K562 (cell line): ENCODE results near the gene TOR1A. TPM values are rescaled to one million over a fixed set of nuclear protein-coding genes. Genes with fewer than 3 reads are reported as not detected.

Source experiments
- ARHGAP35 ChIP-seq: fragments of 450-650 bp; IDR thresholded peaks from 2 replicates; pipeline ENCODE4 v1.6.1; 2018; ENCODE audit not compliant: partially characterized antibody
- CBFB ChIP-seq: sonication (generic); formaldehyde crosslinking; IDR thresholded peaks from 2 replicates; pipeline ENCODE4 v1.4.0; 2020; ENCODE audit warnings: mild to moderate bottlenecking, missing genetic modification reagents
- CGGBP1 ChIP-seq: fragments of 250-450 bp; sonication (Bioruptor Pico); IDR thresholded peaks from 2 replicates; pipeline ENCODE4 v1.9.0; 2021; ENCODE audit warnings: mild to moderate bottlenecking
- GMEB1 ChIP-seq: fragments of 250-450 bp; sonication (Bioruptor Pico); IDR thresholded peaks from 2 replicates; pipeline ENCODE4 v1.4.0; 2020; ENCODE audit warnings: mild to moderate bottlenecking
- HCFC1 ChIP-seq: IDR thresholded peaks from 2 replicates; pipeline ENCODE4 v1.6.1; 2012; ENCODE audit warnings: low read depth, low read length, improper control_type of control experiment
- HDAC3 ChIP-seq: fragments of 450-650 bp; IDR thresholded peaks from 2 replicates; pipeline ENCODE4 v1.6.1; 2018; ENCODE audit warnings: borderline replicate concordance, mild to moderate bottlenecking, moderate library complexity; ENCODE audit not compliant: partially characterized antibody
- HMG20A ChIP-seq: fragments of 450-650 bp; formaldehyde crosslinking; conservative IDR thresholded peaks from 2 replicates; pipeline ENCODE4 v1.4.0; 2020; ENCODE audit warnings: mild to moderate bottlenecking, mixed read lengths
- NFATC3 ChIP-seq: fragments of 450-650 bp; IDR thresholded peaks from 2 replicates; pipeline ENCODE4 v1.6.1; 2017; ENCODE audit warnings: mild to moderate bottlenecking
- NFE2L1 ChIP-seq: fragments of 450-650 bp; IDR thresholded peaks from 2 replicates; pipeline ENCODE4 v1.6.1; 2016; ENCODE audit warnings: missing genetic modification characterization, low read depth, mild to moderate bottlenecking, missing compliant biosample characterization, moderate library complexity, borderline replicate concordance
- NFIC ChIP-seq: fragments of 450-650 bp; IDR thresholded peaks from 2 replicates; pipeline ENCODE4 v1.6.1; 2017; ENCODE audit warnings: mild to moderate bottlenecking, inconsistent platforms
- PHF20 ChIP-seq: fragments of 450-650 bp; IDR thresholded peaks from 2 replicates; pipeline ENCODE4 v1.6.1; 2018; ENCODE audit not compliant: partially characterized antibody
- PTTG1 ChIP-seq: fragments of 450-650 bp; IDR thresholded peaks from 2 replicates; pipeline ENCODE4 v1.6.1; 2016; ENCODE audit warnings: low read depth, mild to moderate bottlenecking, missing genetic modification characterization, missing compliant biosample characterization
- SNIP1 ChIP-seq: fragments of 450-650 bp; IDR thresholded peaks from 2 replicates; pipeline ENCODE4 v1.7.1; 2017; ENCODE audit warnings: low read depth, mild to moderate bottlenecking
- TARDBP ChIP-seq: fragments of 450-650 bp; IDR thresholded peaks from 2 replicates; pipeline ENCODE4 v1.6.1; 2016
- ZBTB26 ChIP-seq: fragments of 450-650 bp; formaldehyde crosslinking; IDR thresholded peaks from 2 replicates; pipeline ENCODE4 v1.4.0; 2022; ENCODE audit warnings: missing genetic modification characterization
- ZFX ChIP-seq: sonication (generic); formaldehyde crosslinking; IDR thresholded peaks from 2 replicates; pipeline ENCODE4 v1.8.0; 2022; ENCODE audit warnings: mild to moderate bottlenecking, missing genetic modification reagents, moderate library complexity
- ZNF175 ChIP-seq: fragments of 200-800 bp; sonication (Bioruptor generic); IDR thresholded peaks from 2 replicates; pipeline ENCODE4 v1.6.1; 2016; ENCODE audit warnings: low read depth, mild to moderate bottlenecking, missing genetic modification characterization, missing compliant biosample characterization
- ZNF184 ChIP-seq: sonication (generic); formaldehyde crosslinking; IDR thresholded peaks from 2 replicates; pipeline ENCODE4 v1.5.0; 2020; ENCODE audit warnings: missing genetic modification reagents
- ZNF197 ChIP-seq: fragments of 200-800 bp; sonication (Bioruptor generic); IDR thresholded peaks from 2 replicates; pipeline ENCODE4 v1.6.1; 2016; ENCODE audit warnings: low read depth, missing genetic modification characterization, missing compliant biosample characterization
- ZNF282 ChIP-seq: sonication (generic); formaldehyde crosslinking; IDR thresholded peaks from 2 replicates; pipeline ENCODE4 v1.8.1; 2023; ENCODE audit warnings: missing genetic modification reagents
- ZNF57 ChIP-seq: fragments of 450-650 bp; formaldehyde crosslinking; IDR thresholded peaks from 2 replicates; pipeline ENCODE4 v1.4.0; 2020; ENCODE audit warnings: mild to moderate bottlenecking, moderate library complexity
- polyA plus RNA-seq, 8 experiments: library from polyadenylated mRNA; depleted of rRNA in 4 of 8; stranded (reverse) in 5 of 8; unstranded in 3 of 8; fragments of >200 nt; fragmentation: Nextera tagmentation in 2 of 8; fragmentation: Illumina TruSeq in 1 of 8; extraction: Ambion mirVana in 2 of 8; extraction: Trizol in 1 of 8; gene quantifications; 2 replicates each; pipeline versions ENCODE4 v1.2.1 to v1.2.3, GENCODE V29; 2011 to 2014; ENCODE audit warnings: inconsistent platforms in 1 of 8, missing spikeins in 1 of 8
- total RNA-seq, 7 experiments: library from RNA; depleted of rRNA in 6 of 7; stranded (reverse); fragments of >200 nt in 6 of 7; fragmentation: Illumina TruSeq in 2 of 7; extraction: Trizol in 2 of 7; gene quantifications; 2 replicates each; pipeline versions ENCODE4 v1.2.1 to v1.2.3, GENCODE V29; 2011 to 2021; ENCODE audit warnings: low replicate concordance in 1 of 7
- TF ChIP-seq, protein P1 (sequence below): fragments of 450-650 bp; conservative IDR thresholded peaks from 2 replicates; pipeline ENCODE4 v1.6.1; 2016; ENCODE audit warnings: missing genetic modification characterization, low read depth, mild to moderate bottlenecking, control low read depth, missing compliant biosample characterization

The TOR1A gene
- total and polyA plus RNA-seq, 9 of the 15 experiments (the other 6 are each of a cell fraction or from before 2014, with no cell fraction given), result 4.5 to 85.8 (median 51.3) TPM

DNA sequence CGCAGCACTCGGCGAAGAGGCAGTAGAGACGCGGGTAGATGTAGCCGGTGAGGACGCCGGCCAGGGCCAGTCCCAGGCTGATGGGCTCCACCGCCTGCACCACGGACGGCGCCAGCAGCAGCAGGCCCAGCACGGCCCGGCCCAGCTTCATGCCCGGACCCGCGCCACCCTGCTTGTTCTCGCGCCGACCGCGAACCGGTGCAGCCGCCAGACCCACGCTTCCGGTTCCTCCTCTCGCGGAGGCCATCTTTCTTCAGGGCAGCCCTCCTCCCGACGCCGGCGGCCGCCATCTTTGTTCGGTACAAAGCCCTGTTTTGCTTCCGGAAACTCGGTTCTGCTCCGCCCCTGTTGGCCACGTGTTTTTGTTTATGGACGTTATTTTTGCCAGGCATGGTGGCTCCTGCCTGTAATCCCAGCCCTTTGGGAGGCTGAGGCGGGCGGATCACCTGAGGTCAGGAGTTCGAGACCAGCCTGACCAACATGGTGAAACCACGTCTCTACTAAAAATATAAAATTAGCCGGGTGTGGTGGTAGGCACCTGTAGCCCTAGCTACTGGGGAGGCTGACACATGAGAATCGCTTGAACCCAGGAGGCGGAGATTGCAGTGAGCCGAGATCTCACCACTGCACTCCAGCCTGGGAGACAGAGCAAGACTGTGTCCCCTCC lies at the start of gene TOR1A (continued):
- TF ChIP-seq GMEB1 (CRISPR knock-in tag), result peak; percentile 58; the same call in 1 of the 2 replicates
- no peak for TF ChIP-seq ZNF282 (CRISPR knock-in tag)
- no peak for TF ChIP-seq ZNF57 (CRISPR knock-in tag)
- TF ChIP-seq, protein P1, sequence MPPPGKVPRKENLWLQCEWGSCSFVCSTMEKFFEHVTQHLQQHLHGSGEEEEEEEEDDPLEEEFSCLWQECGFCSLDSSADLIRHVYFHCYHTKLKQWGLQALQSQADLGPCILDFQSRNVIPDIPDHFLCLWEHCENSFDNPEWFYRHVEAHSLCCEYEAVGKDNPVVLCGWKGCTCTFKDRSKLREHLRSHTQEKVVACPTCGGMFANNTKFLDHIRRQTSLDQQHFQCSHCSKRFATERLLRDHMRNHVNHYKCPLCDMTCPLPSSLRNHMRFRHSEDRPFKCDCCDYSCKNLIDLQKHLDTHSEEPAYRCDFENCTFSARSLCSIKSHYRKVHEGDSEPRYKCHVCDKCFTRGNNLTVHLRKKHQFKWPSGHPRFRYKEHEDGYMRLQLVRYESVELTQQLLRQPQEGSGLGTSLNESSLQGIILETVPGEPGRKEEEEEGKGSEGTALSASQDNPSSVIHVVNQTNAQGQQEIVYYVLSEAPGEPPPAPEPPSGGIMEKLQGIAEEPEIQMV (tag), result no peak
- no peak for TF ChIP-seq ZBTB26 (CRISPR knock-in tag)
- TF ChIP-seq ZNF184 (CRISPR knock-in tag), result no peak
- TF ChIP-seq HCFC1, result peak; percentile 97
- no peak for TF ChIP-seq SNIP1
- TF ChIP-seq PTTG1 (tag), result no peak
- no peak for TF ChIP-seq NFIC
- TF ChIP-seq ARHGAP35, result no peak
- TF ChIP-seq CGGBP1 (CRISPR knock-in tag), result no peak
- TF ChIP-seq NFE2L1 (tag), result no peak
- peak; percentile 94; the same call in 1 of the 2 replicates for TF ChIP-seq CBFB (CRISPR knock-in tag)
- peak; percentile 92 for TF ChIP-seq ZFX (CRISPR knock-in tag)
- TF ChIP-seq HDAC3, result no peak
- TF ChIP-seq PHF20, result peak; percentile 96
- TF ChIP-seq HMG20A (CRISPR knock-in tag), result no peak
- peak; percentile 99 for TF ChIP-seq ZNF197
- peak; percentile 93; the same call in 1 of the 2 replicates for TF ChIP-seq ZNF175 (CRISPR knock-in tag)
- TF ChIP-seq TARDBP, result no peak
- TF ChIP-seq NFATC3, result no peak
